Embryonic facial prominence (tissue), 1 donor: ENCODE results near the gene RAVER2.
"Not testable (repeated sequence)": the region's sequence is repeated elsewhere in the genome, so short reads cannot be mapped to it uniquely, and the experiment has no call there.

Experiments
- DNase-seq: peaks from one replicate; pipeline ENCODE4 v3.0.0-alpha.2; 2016; ENCODE audit errors: extremely low spot score

The RAVER2 gene

GRCh38 chr1:64748706-64749105 lies 3.8 kb downstream of the RAVER2 start:
- DNase-seq: no peak

DNA sequence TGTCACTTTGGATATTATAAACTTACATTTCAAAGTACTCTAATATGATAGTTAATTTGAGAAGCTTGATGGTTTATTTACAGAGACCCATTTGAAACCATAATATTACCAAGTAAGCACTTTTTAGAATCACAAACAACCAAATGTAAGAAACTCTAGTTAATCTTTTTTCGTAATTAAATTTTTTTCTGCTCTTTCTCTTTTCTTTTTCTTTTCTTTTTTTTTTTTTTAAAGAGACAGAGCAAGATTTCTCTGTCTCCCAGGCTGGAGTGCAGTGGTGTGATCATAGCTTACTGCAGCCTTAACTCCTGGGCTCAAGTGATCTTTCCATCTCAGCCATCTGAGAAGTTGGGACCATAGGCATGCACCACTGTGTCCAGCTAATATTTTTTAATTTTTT lies 5.2 kb downstream of the RAVER2 start:
- DNase-seq: no peak

- DNase-seq: no peak
Measured at GRCh38 chr1:64750875-64751274, 6.0 kb downstream of the RAVER2 start.

- DNase-seq: no peak
Measured at GRCh38 chr1:64754173-64754572, 9.3 kb downstream of the RAVER2 start.

- DNase-seq: no peak
Measured at GRCh38 chr1:64755361-64755760, 10.5 kb downstream of the RAVER2 start.

- no peak for DNase-seq
Measured at GRCh38 chr1:64756770-64757169, 11.9 kb downstream of the RAVER2 start.

GRCh38 chr1:64757213-64757612 lies 12.3 kb downstream of the RAVER2 start:
- no peak for DNase-seq

DNA sequence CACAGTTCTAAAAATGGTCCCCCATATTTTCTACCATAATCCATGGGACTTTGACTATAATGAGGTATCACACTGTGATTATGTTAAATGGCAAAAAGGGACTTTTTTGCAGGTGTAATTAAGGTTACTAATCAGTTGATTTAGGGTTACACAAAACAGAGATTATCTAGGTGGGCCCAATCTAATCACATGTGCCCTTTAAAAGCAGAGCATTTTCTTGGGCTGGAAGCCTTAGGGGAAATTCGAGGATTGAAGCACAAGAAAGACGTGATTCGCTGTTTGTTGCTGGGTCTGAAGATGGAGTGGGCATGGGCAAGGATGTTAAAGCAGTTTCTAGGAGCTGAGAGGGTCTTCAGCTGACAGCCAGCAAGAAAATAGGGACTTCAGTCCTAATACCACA lies 13.4 kb downstream of the RAVER2 start:
- DNase-seq: no peak

DNA sequence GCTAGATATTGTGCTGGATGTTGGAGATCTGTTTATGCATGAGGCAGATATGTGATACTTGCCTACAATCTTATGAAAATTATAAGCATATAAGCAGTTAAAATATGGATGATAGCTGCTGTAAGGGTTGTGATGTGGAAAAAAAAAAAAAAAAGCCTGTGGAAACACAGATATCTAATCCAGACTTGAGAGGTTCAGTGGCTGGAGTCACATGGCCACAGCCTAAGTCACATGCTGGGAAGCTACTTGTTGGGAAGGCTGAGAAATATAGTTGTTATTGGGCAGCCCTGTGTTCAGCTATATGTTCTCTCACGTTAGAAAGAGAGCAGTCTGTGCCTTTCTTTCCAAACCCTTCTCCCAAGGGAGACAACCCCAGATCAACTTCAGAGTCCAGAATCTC lies 15.1 kb downstream of the RAVER2 start:
- no peak for DNase-seq

GRCh38 chr1:64765012-64765411 lies 20.1 kb downstream of the RAVER2 start:
- no peak for DNase-seq

DNA sequence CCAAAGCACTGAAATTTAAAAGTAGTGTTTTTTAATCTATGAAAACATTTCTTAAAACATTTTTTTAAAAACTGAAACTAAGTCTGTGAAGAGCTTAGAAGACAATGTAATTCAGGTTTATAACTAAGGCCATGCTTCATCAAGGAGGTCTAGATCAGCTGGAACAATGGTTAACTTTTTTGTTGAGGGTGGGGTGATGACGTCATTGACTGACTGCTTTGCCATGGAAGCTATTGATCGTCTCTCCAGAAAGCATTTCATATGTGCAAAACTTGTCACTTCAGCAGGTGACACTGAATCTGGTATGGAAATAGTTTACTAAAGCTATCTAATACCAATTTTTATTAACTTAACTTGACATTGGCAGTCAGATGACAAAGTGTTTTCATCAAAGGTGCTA lies 21.0 kb downstream of the RAVER2 start:
- no peak for DNase-seq

DNA sequence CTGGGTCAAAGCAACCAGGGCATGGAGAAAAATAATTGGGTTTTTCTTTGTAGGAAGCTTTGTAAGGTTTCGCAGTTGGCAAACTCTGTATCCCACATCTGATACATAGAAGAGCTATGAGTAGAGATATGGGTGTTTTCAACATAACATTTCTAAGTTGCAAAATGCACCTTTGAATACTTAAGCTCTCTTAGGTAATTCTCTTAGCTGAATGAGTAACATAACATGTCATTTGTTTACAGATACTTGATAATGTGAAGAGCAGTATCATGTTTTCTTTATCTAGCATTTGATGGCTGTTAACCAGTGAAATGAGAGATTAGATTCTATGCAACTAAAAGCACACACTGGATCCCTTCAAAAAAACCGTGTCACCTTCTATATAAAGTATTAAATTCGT lies 21.6 kb downstream of the RAVER2 start:
- DNase-seq: no peak

DNA sequence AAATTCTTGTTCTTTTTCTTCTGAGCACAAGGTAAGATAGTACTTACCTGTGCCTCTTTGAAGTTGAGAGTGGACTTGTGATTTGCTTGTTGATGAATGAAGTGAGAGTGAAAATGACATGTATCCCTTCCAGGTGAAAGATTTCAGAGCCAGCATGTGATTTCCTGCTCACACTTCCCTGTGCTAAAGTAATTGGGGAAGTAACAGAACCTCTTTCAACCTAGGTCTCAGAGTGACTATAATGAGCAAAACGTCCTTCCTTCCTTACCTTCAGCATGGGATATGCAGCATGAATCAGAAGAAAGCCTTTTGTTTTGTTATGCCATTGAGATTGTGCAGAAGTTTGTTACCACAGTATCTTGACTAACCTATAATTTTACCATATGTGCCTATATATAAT lies 24.6 kb downstream of the RAVER2 start:
- no peak for DNase-seq

GRCh38 chr1:64769971-64770370 lies 25.1 kb downstream of the RAVER2 start:
- DNase-seq: no peak

DNA sequence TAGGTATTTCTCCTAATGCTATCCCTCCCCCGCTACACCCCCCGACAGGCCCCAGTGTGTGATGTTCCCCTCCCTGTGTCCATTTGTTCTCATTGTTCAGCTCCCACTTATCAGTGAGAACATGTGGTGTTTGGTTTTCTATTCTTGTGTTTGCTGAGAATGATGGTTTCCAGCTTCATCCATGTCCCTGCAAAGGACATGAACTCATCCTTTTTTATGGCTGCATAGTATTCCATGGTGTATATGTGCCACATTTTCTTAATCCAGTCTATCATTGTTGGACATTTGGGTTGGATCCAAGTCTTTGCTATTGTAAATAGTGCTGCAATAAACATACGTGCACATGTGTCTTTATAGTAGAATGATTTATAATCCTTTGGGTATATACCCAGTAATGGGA lies 28.4 kb downstream of the RAVER2 start:
- not testable (repeated sequence) for DNase-seq

DNA sequence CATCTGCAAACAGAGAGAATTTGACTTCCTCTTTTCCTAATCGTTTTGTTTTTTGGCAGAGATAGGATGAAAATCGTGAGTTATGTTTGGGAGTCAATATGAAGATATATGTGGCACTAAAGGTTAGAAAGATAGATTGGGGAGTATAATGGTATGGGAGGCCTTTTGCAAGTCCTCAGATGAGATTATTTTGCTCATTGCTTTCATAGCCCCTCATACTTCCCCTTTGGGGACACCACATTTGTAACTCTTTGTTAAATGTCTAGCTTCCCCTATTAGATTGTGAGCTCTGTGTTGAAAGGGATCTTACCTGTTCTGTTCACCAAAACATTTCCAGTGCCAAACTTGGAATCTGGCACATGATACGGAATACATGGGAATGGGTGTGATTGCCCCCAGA lies 30.2 kb downstream of the RAVER2 start:
- no peak for DNase-seq

GRCh38 chr1:64782044-64782443 lies 37.2 kb downstream of the RAVER2 start:
- not testable (repeated sequence) for DNase-seq

- DNase-seq: not testable (repeated sequence)
Measured at GRCh38 chr1:64782848-64783247, 38.0 kb downstream of the RAVER2 start.

DNA sequence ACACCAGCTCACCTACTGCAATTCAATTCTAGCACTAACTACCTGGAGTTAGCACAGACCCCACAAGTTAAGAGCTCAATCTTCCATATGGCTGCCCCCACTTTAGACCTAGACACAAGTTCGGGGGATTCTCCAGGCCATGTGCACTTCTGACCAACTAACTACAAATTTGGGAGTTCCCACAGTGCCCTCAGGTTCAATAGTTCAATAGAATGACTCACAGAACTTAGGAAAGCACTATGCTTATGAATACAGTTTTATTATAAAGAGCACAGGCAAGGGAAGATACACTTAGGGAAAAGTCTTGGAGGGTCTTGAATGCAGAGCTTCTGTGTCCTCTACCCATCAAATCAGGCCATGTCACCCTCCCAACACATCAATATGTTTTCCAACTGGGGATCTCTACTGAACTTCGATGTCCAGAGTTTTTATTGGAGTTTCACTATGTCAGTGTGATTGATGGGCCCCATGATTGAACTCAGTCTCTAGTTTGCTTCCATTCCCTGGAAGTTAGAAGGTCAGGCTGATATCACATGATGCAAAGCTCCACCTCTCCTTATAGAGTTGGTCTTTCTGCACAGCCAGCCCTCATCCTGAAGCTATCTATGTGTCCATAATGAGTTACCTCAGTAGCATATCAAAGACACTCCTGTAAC lies 46.1 kb downstream of the RAVER2 start:
- DNase-seq: no peak

DNA sequence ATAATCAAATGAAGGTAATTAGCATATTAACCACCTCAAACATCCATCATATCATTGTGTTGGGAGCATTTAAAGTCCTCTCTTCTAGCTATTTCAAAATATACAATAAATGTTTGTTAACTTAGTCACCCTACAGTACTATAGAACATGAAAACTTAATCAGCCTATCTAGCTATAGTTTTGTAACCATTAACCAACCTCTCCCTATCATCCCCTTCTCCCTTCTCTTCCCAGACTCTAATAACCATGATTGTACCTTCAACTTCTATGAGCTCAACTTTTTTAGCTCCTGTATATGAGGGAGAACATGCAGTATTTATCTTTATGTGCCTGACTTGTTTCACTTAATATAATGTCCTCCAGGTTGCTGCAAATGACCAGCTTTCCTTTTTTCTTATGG lies 54.0 kb downstream of the RAVER2 start:
- DNase-seq: no peak

DNA sequence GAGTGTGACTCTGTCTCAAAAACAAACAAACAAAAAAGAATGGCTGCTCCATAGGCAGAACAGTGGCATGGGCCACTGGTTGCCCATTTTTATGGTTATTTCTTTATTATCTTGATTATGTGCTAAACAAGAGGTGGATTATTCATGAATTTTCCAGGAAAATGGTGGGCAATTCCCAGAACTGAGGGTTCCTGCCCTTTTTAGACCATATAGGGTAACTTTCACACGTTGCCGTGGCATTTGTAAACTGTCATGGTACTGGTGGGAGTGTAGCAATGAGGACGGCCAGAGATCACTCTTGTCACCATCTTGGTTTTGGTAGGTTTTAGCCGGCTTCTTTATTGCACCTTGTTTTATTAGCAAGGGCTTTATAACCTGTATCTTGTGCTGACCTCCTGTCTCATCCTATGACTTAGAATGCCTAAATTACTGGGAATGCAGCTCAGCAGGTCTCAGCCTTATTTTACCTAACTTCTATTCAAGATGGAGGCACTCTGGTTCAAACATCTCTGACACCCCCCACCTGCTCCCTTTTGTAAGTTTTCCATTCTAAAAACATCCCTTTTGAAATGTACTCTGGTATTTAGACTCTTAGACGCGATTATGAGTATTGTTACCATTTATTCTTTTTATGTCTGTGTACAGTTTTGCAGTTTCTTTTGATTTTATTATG lies 57.1 kb downstream of the RAVER2 start:
- DNase-seq: no peak

- DNase-seq: no peak
Measured at GRCh38 chr1:64809309-64809708, 64.4 kb downstream of the RAVER2 start.

GRCh38 chr1:64810001-64810400 lies 65.1 kb downstream of the RAVER2 start:
- DNase-seq: no peak

DNA sequence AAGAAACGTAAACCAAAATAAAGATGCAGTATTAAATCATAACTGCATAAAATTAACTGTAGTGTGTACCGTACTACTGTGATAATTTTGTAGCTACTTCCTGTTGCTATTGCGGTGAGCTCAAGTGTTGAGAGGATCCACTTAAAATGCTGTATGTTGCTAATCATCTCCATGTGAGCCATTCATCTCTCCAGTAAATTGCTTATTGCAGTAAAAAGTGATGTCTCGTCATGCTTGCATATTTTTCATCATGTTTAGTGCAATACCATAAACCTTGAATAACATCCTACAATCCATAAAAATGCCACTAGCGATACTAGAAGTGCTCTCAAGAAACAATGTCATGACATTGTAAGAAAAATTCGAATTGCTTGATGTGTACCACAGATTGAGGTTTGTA lies 66.3 kb downstream of the RAVER2 start:
- no peak for DNase-seq
